Measurements from ENCODE around the gene SYP.
A peak's percentile ranks its signal among the peaks of the same experiment; 100 is the strongest.

The SYP gene

GRCh38 chrX:49199906-49200771, at the start of gene SYP:
TSS of gene SYP (minus strand) at chrX:49200193. CDS start at chrX:49200186, 7 bp downstream.
- peak; percentile 89 for DNase-seq

- no peak for DNase-seq
Observed at GRCh38 chrX:49249616-49250015, 49.6 kb upstream of the SYP start.

DNA sequence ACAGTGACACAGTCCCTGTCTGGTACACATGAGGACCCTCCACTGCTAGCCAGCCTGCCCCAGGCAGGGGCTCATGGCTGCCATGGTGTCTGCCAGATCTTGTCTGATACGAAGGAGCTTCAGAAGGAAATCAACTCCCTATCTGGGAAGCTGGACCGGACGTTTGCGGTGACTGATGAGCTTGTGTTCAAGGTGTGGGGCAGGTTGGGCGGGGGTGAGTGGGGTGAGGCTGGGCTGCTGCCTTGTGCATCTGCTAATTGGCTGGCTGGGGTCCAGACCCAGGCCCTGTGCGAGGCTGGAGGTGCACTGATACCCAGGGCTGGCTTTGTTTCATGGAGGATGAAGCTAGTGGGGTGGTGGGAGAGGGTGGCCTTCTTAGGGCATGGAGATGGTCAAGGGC, 49.1 kb upstream of the SYP start:
- DNase-seq: no peak

- no peak for DNase-seq
Observed at GRCh38 chrX:49247916-49248811, 48.2 kb upstream of the SYP start.

DNA sequence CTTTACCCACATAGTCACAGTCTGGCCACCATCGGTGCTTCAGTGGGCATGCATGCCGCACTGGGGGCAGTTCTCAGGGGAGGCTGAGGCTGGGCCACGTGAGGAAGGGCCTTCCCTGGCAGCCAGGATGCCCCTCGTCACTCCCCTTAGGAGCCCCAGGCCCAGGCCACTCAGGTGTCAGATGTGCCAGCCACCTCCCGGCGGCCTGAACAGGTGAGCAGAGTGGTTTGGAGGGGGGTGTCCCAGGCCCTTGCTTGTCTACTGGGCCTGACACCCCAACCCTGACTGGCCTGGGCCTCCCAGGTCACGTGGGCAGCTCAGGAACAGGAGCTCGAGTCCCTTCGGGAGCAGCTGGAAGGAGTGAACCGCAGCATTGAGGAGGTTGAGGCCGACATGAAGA, 47.4 kb upstream of the SYP start:
- DNase-seq: no peak

DNA sequence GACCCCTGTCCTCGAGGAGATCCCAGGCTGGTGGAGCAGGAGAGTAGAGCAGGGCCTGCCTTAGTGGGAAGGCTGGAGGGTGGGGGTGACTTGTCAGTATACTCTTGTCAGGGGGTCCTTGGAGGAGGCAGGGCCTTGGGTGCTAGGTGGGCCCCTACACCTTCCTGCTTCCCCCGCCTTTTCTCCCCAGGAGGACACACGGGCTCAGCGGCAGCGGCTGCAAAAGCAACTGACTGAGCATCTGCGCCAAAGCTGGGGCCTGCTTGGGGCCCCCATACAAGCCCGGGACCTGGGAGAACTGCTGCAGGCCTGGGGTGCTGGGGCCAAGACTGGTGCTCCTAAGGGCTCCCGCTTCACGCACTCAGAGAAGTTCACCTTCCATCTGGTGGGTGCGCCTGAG, 46.5 kb upstream of the SYP start:
- no peak for DNase-seq

- no peak for DNase-seq
Observed at GRCh38 chrX:49244207-49244606, 44.2 kb upstream of the SYP start.

- DNase-seq: no peak
Observed at GRCh38 chrX:49243166-49243565, 43.2 kb upstream of the SYP start.

GRCh38 chrX:49242545-49243066, 42.6 kb upstream of the SYP start:
- DNase-seq: no peak

GRCh38 chrX:49238735-49239134, 38.7 kb upstream of the SYP start:
- DNase-seq: no peak

- no peak for DNase-seq
Observed at GRCh38 chrX:49237060-49237459, 37.1 kb upstream of the SYP start.

GRCh38 chrX:49233887-49234555, 34.0 kb upstream of the SYP start:
- no peak for DNase-seq

- no peak for DNase-seq
Observed at GRCh38 chrX:49233176-49233575, 33.2 kb upstream of the SYP start, which contains the start of gene CACNA1F. TSS of gene CACNA1F (minus strand) at chrX:49233340. CDS start at chrX:49233309, 31 bp downstream.

DNA sequence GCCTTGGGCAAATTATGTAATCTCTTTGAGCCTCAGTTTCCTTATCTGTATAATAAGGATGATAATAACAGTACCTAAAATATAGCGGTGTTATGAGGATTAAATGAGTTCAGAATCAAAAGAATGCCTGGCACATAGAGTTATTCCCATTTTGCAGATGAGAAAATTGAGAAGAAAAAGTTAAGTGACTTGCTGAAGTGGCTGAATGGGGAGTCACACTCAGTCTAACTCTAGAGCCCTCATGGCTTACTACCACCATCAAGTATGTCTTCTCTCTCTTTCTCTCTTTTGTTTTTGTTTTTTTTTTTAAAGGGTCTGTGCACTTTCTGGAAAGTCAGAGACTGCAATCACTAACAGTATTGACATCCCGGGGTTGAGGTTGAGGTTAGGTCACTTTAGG, 32.5 kb upstream of the SYP start:
- DNase-seq: no peak

DNA sequence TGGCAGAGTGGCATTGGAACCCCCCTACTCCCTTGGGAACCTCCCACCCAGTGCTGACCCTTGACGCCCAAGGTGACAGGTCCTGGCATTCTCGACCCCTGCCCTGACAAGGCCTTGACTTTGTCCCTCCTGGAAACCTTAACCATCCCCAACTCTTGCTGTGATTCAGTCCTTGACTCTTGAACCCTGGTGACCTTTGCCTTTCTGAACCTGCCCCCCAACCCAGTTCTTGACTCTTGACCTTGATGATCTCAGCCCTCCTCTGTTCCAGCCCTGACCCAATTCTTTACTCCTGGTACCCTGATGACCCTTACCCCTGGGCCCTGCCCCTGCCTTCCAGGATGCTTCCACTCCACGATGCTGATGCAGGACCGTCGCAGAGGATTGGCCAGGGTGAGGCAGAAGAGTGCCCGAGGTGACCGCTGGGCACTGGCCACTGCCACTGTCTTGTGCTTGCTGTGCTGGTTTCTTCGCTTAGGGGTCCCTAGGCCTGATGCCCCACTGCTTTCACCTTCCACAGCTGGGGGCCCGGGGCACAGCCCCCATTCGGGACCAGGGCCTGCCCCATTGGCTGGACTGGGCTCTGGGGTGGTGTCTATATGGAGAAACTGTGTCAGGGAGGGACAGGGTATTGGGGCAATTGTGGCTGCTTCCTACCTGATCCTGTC, 31.5 kb upstream of the SYP start:
- no peak for DNase-seq

DNA sequence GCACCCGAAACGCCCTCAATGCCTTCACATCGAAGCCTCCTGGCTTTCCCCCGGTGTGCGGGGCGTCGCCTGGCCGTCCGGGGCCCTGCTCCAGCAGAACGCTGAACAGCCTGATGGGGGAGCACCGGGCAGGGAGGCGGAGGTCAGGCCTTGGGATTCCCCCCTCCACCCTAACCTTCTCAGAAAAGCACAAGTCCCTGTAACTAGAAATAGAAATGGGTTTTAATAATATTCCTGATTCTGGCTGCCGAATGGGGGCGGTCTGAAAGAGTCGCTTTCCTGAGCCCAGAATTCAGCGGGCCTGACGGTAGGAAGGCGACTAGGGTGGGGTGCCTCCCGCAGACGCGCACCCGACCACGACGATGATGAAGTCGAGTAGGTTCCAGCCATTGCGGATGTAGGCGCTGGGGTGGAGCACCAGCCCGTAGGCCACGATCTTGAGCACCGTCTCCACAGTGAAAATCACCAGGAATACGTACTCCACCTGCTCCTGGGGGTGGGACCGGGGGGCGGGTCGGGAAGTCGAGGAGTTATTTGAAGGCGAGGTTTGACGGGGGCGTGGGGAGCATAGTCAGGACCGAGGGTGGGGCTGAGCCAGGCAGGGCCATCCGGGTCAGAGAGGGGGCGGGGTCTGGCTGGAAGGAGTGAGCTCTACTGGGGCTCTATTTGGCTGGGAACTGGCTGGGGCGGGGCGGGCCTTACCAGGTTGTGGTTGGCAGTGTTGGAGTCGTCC, 30.7 kb upstream of the SYP start:
- DNase-seq: peak; percentile 72

DNA sequence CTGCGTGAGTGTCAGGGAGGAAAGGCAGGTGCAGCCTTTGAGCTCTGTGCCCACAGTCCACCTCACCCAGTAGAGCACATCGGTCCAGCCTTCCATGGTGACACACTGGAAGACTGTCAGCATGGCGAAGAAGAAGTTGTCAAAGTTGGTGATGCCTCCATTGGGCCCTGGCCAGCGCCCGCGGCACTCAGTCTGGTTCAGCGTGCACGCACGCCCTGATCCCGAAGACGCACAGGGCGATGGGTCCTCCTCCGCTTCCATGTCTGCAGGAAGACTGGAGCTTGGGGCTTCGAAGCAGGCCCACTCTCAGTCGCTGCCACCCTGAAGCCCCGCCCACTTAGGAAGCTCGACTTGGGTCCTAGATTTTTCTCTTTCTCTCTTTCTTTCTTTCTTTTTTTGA, 28.2 kb upstream of the SYP start:
- DNase-seq: no peak

- DNase-seq: no peak
Observed at GRCh38 chrX:49227726-49228125, 27.7 kb upstream of the SYP start.

DNA sequence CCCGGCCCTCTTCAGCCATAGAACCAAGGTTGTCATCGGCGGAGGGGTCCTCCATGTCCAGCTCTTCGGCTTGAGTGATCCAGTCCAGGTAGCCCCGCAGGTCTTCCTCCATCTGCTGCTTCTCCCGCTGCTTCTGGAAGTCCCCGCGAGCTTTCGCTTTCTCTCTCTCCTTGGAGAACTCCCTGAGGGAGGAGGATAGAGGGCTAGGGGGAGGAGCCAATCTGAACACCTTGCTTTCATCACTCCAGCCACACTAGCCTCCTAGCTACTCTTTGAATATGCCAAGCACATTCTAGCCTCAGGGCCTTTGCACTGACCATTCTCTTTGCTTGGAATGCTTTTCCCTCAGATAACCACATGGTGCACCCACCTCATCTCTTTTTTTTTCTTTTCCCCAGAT, 27.0 kb upstream of the SYP start:
- no peak for DNase-seq

DNA sequence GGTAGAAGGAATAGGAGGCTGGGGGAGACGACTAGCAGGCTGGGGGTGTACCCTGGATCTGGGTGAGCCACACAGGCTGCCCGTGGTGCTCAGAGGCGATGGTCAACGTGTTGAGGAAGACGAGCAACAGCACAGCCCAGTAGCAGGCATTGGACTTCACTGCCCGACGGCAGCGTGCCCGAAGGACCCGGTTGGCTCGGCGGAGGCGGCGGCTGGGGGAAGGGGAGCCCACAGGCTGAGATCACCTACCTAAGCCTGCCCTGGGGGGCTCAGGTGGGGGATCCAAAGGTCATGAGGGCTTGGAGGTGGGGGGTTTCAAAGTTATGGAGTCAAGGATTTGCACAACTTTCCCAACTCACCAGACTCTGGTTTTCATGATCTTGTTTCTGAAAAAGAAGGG, 25.9 kb upstream of the SYP start:
- no peak for DNase-seq

- DNase-seq: no peak
Observed at GRCh38 chrX:49221868-49222267, 21.9 kb upstream of the SYP start.

- no peak for DNase-seq
Observed at GRCh38 chrX:49220100-49220499, 20.1 kb upstream of the SYP start.

Measured in CD4-positive, alpha-beta T cell treated with Interferon gamma for 1 hour (primary cell).